Panc1 (cell line): ENCODE results near the gene CCSAP. TPM values are rescaled to one million over a fixed set of nuclear protein-coding genes. Genes with fewer than 3 reads are reported as not detected.

Experiments
- ATAC-seq: fragments of 200-7000 bp; cut with Tn5 transposase; 2 replicates; pipeline ENCODE4 v1.9.1; 2020; ENCODE audit warnings: mild to moderate bottlenecking, moderate library complexity
- BruUV-seq: library from RNA; stranded (reverse); fragments of 400-500 nt; replicated peaks from 2 replicates; lab custom pipeline; 2021; lab: Mats Ljungman, UMichigan
- CTCF ChIA-PET: fragments of 300-600 bp; sonication (Branson Sonifier 250); formaldehyde crosslinking; loops from one replicate; lab custom pipeline; 2022; ENCODE audit warnings: antibody characterized with exemption; lab: Charles Lee
- POLR2A ChIA-PET: fragments of 300-600 bp; sonication (Branson Sonifier 250); formaldehyde crosslinking; loops from one replicate; lab custom pipeline; 2022; ENCODE audit warnings: antibody characterized with exemption; lab: Charles Lee
- DNase-seq: peaks from one replicate; pipeline ENCODE4 v3.0.0-alpha.2; 2010; ENCODE audit warnings: low read depth, low spot score
- H3K27ac ChIP-seq: 2 replicates; pipeline ENCODE4 v1.5.1; 2011; ENCODE audit warnings: mild to moderate bottlenecking, low read length, inconsistent platforms
- H3K27me3 ChIP-seq: fragments of 200-500 bp; sonication (Bioruptor generic); 2 replicates; pipeline ENCODE4 v1.6.0; 2014; ENCODE audit warnings: low read length, inconsistent platforms; ENCODE audit not compliant: control insufficient read depth, insufficient read depth
- H3K36me3 ChIP-seq: fragments of 200-500 bp; sonication (Bioruptor generic); 2 replicates; pipeline ENCODE4 v1.5.1; 2014; ENCODE audit warnings: inconsistent platforms, mild to moderate bottlenecking, low read length, moderate library complexity; ENCODE audit not compliant: control insufficient read depth, insufficient read depth
- H3K4me1 ChIP-seq: 2 replicates; pipeline ENCODE4 v1.5.1; 2011; ENCODE audit warnings: inconsistent platforms, mild to moderate bottlenecking, low read length, moderate library complexity; ENCODE audit not compliant: control insufficient read depth, insufficient read depth
- H3K4me3 ChIP-seq, 2 experiments: 2 replicates each; pipeline ENCODE4 v1.5.1; 2011 to 2012; ENCODE audit warnings: low read depth in 2 of 2, low read length in 2 of 2, mild to moderate bottlenecking in 2 of 2, inconsistent platforms in 1 of 2, moderate library complexity in 1 of 2
- H3K9me3 ChIP-seq: fragments of 200-500 bp; sonication (Bioruptor generic); 2 replicates; pipeline ENCODE4 v1.5.1; 2014; ENCODE audit warnings: low read depth, mild to moderate bottlenecking, inconsistent platforms, low read length, moderate library complexity; ENCODE audit not compliant: control insufficient read depth, insufficient read depth
- POLR2AphosphoS5 ChIP-seq: IDR thresholded peaks from 2 replicates; pipeline ENCODE4 v1.6.1; 2012; ENCODE audit warnings: mild to moderate bottlenecking, low read depth, low read length, moderate library complexity
- SIN3A ChIP-seq: IDR thresholded peaks from 2 replicates; pipeline ENCODE4 v1.6.1; 2012; ENCODE audit warnings: low read depth, mild to moderate bottlenecking, low read length, moderate library complexity, borderline replicate concordance; ENCODE audit not compliant: insufficient read depth
- TCF7L2 ChIP-seq: IDR thresholded peaks from 2 replicates; pipeline ENCODE4 v1.6.1; 2011; ENCODE audit warnings: mild to moderate bottlenecking, low read depth, low read length, inconsistent platforms
- in situ Hi-C: cut with HindIII; loops from 2 replicates; pipeline ENCODE4 v1.10.0; 2016; ENCODE audit warnings: low sequenced_read_pairs, low pct_unique_long_range_greater_than_20kb
- intact Hi-C: fragments of 100-400 bp; cut with micrococcal nuclease; formaldehyde crosslinking; loops from one replicate; pipeline ENCODE4 v1.10.0; 2022; ENCODE audit not compliant: unreplicated experiment
- total RNA-seq: library from RNA; stranded (reverse); gene quantifications from one replicate; pipeline ENCODE4 v1.2.1, GENCODE V29; 2021; ENCODE audit not compliant: unreplicated experiment
- TF ChIP-seq, protein P1 (sequence below), 2 experiments: IDR thresholded peaks; 2 replicates each; pipeline ENCODE4 v1.6.1; 2011 to 2012; ENCODE audit warnings: low read depth in 2 of 2, control low read depth in 1 of 2, low read length in 1 of 2, mild to moderate bottlenecking in 1 of 2, moderate library complexity in 1 of 2; ENCODE audit not compliant: insufficient read depth in 1 of 2
- TF ChIP-seq, protein P2 (sequence below): fragments of 450-650 bp; IDR thresholded peaks from 2 replicates; pipeline ENCODE4 v1.5.1; 2017; ENCODE audit warnings: mild to moderate bottlenecking

The CCSAP gene
- total RNA-seq, 1 experiment from 2014 or later, result 11.6 TPM

- in situ Hi-C loops (no loop called here), intact Hi-C loops (no loop called here)
- Histone ChIP-seq H3K36me3 (peaks cover 5% of the 10 kb centered on the region; the same call in 1 of the 2 replicates), H3K4me3 (no peak overlapping the region), H3K27ac (no peak overlapping the region), H3K9me3 (no peaks in the 10 kb centered on the region), H3K27me3 (no peaks in the 10 kb centered on the region), H3K4me1 (no peaks in the 10 kb centered on the region)
- POLR2A ChIA-PET, result no interaction called here
- CTCF ChIA-PET, result no interaction called here
- DNase-seq, result no peak
- ATAC-seq, result no peak
- no TSS peak for BruUV-seq
- TF ChIP-seq POLR2AphosphoS5 (no peak), TCF7L2 (no peak), SIN3A (no peak)
- TF ChIP-seq, protein P1, sequence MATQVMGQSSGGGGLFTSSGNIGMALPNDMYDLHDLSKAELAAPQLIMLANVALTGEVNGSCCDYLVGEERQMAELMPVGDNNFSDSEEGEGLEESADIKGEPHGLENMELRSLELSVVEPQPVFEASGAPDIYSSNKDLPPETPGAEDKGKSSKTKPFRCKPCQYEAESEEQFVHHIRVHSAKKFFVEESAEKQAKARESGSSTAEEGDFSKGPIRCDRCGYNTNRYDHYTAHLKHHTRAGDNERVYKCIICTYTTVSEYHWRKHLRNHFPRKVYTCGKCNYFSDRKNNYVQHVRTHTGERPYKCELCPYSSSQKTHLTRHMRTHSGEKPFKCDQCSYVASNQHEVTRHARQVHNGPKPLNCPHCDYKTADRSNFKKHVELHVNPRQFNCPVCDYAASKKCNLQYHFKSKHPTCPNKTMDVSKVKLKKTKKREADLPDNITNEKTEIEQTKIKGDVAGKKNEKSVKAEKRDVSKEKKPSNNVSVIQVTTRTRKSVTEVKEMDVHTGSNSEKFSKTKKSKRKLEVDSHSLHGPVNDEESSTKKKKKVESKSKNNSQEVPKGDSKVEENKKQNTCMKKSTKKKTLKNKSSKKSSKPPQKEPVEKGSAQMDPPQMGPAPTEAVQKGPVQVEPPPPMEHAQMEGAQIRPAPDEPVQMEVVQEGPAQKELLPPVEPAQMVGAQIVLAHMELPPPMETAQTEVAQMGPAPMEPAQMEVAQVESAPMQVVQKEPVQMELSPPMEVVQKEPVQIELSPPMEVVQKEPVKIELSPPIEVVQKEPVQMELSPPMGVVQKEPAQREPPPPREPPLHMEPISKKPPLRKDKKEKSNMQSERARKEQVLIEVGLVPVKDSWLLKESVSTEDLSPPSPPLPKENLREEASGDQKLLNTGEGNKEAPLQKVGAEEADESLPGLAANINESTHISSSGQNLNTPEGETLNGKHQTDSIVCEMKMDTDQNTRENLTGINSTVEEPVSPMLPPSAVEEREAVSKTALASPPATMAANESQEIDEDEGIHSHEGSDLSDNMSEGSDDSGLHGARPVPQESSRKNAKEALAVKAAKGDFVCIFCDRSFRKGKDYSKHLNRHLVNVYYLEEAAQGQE (IDR thresholded peaks at IDR 0.05; ENCODE audit: insufficient read depth in 1 of 2, low read depth in 2 of 2, low read length in 1 of 2), result no peak
- TF ChIP-seq, protein P2, sequence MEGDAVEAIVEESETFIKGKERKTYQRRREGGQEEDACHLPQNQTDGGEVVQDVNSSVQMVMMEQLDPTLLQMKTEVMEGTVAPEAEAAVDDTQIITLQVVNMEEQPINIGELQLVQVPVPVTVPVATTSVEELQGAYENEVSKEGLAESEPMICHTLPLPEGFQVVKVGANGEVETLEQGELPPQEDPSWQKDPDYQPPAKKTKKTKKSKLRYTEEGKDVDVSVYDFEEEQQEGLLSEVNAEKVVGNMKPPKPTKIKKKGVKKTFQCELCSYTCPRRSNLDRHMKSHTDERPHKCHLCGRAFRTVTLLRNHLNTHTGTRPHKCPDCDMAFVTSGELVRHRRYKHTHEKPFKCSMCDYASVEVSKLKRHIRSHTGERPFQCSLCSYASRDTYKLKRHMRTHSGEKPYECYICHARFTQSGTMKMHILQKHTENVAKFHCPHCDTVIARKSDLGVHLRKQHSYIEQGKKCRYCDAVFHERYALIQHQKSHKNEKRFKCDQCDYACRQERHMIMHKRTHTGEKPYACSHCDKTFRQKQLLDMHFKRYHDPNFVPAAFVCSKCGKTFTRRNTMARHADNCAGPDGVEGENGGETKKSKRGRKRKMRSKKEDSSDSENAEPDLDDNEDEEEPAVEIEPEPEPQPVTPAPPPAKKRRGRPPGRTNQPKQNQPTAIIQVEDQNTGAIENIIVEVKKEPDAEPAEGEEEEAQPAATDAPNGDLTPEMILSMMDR, result no peak
Observed at GRCh38 chr1:229298420-229298819, 44.4 kb downstream of the CCSAP start.

DNA sequence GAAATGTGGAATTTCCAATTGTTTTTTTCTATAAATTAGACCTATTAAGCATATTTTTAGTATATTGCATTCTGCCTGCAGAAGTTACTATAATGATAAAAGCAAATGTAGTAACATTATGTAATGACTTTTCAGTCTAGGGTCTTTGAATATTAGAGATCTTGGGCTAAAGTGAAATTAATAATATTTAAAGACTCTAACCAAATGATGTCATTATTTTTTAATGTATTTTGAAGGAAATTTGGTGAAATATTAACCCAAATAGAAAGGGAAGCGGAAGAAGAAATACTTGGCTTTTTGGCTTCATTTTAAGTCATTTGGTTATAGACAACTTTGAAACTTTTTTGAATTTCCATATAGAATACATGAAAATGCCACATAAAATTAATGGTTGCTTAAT is 45.1 kb downstream of the CCSAP start:
- Histone ChIP-seq H3K9me3 (no peaks in the 10 kb centered on the region), H3K27ac (no peak overlapping the region), H3K36me3 (peaks cover 5% of the 10 kb centered on the region; the same call in 1 of the 2 replicates), H3K4me1 (no peaks in the 10 kb centered on the region), H3K27me3 (no peaks in the 10 kb centered on the region), H3K4me3 (no peak overlapping the region)
- no TSS peak for BruUV-seq
- ATAC-seq (no peak), DNase-seq (no peak)
- intact Hi-C loops (no loop called here), in situ Hi-C loops (no loop called here)
- TF ChIP-seq, protein P1 (IDR thresholded peaks at IDR 0.05; ENCODE audit: insufficient read depth in 1 of 2, low read depth in 2 of 2, low read length in 1 of 2), result no peak
- TF ChIP-seq, protein P2, result no peak
- no peak for TF ChIP-seq SIN3A
- TF ChIP-seq TCF7L2, result no peak
- no peak for TF ChIP-seq POLR2AphosphoS5
- CTCF ChIA-PET, result no interaction called here
- POLR2A ChIA-PET, result no interaction called here
